Loucy (cell line): Measurements from ENCODE around the gene INTS2.

Experiments
- EZH2phosphoT487 ChIP-seq: fragments of 200-600 bp; IDR thresholded peaks from 2 replicates; pipeline ENCODE4 v1.6.1; 2018; ENCODE audit warnings: antibody characterized with exemption, mild to moderate bottlenecking, moderate library complexity, borderline replicate concordance
- TF ChIP-seq, protein P1 (sequence below): fragments of 200-600 bp; sonication (generic); conservative IDR thresholded peaks from 2 replicates; pipeline ENCODE4 v1.5.1; 2014; ENCODE audit warnings: mild to moderate bottlenecking, antibody characterized with exemption, low read length

DNA sequence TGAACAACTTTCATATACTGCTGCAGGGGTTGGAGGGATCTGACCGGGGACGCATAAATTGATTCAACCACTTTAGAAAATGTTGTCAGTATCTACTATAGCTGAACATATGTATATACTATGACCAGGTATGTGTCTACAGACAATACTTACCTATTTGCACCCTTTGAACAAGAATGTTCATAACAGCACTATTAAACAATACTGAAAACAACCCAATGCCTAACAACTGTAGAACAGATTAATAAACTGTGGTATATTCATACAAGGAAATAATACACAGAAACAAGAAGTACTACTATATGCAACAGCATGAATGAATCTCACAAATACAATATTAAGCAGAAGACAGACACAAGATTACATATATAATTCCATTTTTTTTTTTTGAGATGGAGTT, 74.9 kb downstream of the INTS2 start:
- TF ChIP-seq, protein P1, sequence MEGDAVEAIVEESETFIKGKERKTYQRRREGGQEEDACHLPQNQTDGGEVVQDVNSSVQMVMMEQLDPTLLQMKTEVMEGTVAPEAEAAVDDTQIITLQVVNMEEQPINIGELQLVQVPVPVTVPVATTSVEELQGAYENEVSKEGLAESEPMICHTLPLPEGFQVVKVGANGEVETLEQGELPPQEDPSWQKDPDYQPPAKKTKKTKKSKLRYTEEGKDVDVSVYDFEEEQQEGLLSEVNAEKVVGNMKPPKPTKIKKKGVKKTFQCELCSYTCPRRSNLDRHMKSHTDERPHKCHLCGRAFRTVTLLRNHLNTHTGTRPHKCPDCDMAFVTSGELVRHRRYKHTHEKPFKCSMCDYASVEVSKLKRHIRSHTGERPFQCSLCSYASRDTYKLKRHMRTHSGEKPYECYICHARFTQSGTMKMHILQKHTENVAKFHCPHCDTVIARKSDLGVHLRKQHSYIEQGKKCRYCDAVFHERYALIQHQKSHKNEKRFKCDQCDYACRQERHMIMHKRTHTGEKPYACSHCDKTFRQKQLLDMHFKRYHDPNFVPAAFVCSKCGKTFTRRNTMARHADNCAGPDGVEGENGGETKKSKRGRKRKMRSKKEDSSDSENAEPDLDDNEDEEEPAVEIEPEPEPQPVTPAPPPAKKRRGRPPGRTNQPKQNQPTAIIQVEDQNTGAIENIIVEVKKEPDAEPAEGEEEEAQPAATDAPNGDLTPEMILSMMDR, result no peak
- TF ChIP-seq EZH2phosphoT487, result no peak
